HCT116 (cell line): ENCODE measurements around the gene AP1G1. TPM values are rescaled to one million over a fixed set of nuclear protein-coding genes. Genes with fewer than 3 reads are reported as not detected.

ENCODE experiments used
- ATAC-seq: fragments of 200-7000 bp; cut with Tn5 transposase; 2 replicates; pipeline ENCODE4 v1.9.1; 2020; ENCODE audit warnings: mild to moderate bottlenecking, moderate library complexity
- BruUV-seq: library from RNA; stranded (reverse); fragments of 400-500 nt; replicated peaks from 2 replicates; lab custom pipeline; 2021; lab: Mats Ljungman, UMichigan
- CTCF ChIA-PET: fragments of 300-600 bp; sonication (Branson Sonifier 250); formaldehyde crosslinking; loops from one replicate; lab custom pipeline; 2021; ENCODE audit warnings: antibody characterized with exemption; lab: Charles Lee
- POLR2A ChIA-PET: fragments of 300-600, 350-600 bp; sonication (Branson Sonifier 250); formaldehyde crosslinking; loops from one replicate; lab custom pipeline; 2021; ENCODE audit warnings: antibody characterized with exemption; lab: Charles Lee
- RAD21 ChIA-PET, 2 experiments: fragments of 300-600 bp; sonication (Branson Sonifier 250); formaldehyde crosslinking; loops; one replicate each; lab custom pipeline; 2023; ENCODE audit warnings: low total read pairs in 2 of 2; ENCODE audit not compliant: uncharacterized antibody in 2 of 2, unreplicated experiment in 2 of 2, low non-redundant PET in 1 of 2; lab: Charles Lee
- DNase-seq: peaks from one replicate; pipeline ENCODE4 v3.0.0-alpha.2; 2010; ENCODE audit warnings: low read depth, low spot score
- H2AFZ ChIP-seq: fragments of 200-600 bp; shearing (Covaris generic), sonication (generic); 2 replicates; pipeline ENCODE4 v1.6.1; 2017; ENCODE audit warnings: low read depth, mixed run types, mixed read lengths, antibody characterized with exemption, low read length; ENCODE audit not compliant: poor library complexity, severe bottlenecking
- H3K27ac ChIP-seq: 2 replicates; pipeline ENCODE4 v1.5.1; 2012; ENCODE audit warnings: low read depth, low read length
- H3K27me3 ChIP-seq: fragments of 200-600 bp; sonication (generic); 2 replicates; pipeline ENCODE4 v1.6.1; 2016; ENCODE audit warnings: mixed run types, low read length, mixed read lengths; ENCODE audit not compliant: insufficient read depth
- H3K36me3 ChIP-seq, 2 experiments: fragments of 200-500 bp in 1 of 2; fragments of 200-600 bp in 1 of 2; sonication (Bioruptor generic) in 1 of 2; sonication (generic) in 1 of 2; 2 replicates each; pipeline versions ENCODE4 v1.5.1 to v1.6.1; 2014 to 2016; ENCODE audit warnings: low read length in 2 of 2, inconsistent platforms in 1 of 2, mixed read lengths in 1 of 2, mixed run types in 1 of 2; ENCODE audit not compliant: insufficient read depth in 2 of 2, control insufficient read depth in 1 of 2
- H3K4me1 ChIP-seq, 2 experiments: fragments of 200-600 bp in 1 of 2; sonication (generic) in 1 of 2; 2 replicates each; pipeline versions ENCODE4 v1.5.1 to v1.6.1; 2012 to 2017; ENCODE audit warnings: low read length in 2 of 2, inconsistent platforms in 1 of 2, mild to moderate bottlenecking in 1 of 2, mixed read lengths in 1 of 2, mixed run types in 1 of 2, moderate library complexity in 1 of 2; ENCODE audit not compliant: insufficient read depth in 2 of 2, control insufficient read depth in 1 of 2
- H3K4me2 ChIP-seq: fragments of 200-600 bp; sonication (generic); 2 replicates; pipeline ENCODE4 v1.6.1; 2017; ENCODE audit warnings: mixed run types, low read length, mixed read lengths
- H3K4me3 ChIP-seq, 2 experiments: fragments of 200-600 bp in 1 of 2; sonication (generic) in 1 of 2; replicated peaks in 1 of 2; 2 replicates each; pipeline ENCODE4 v1.5.1; 2011 to 2016; ENCODE audit warnings: low read length in 2 of 2, control low read depth in 1 of 2, low read depth in 1 of 2, mild to moderate bottlenecking in 1 of 2, mixed read lengths in 1 of 2, mixed run types in 1 of 2
- H3K79me2 ChIP-seq: fragments of 200-600 bp; sonication (generic); 2 replicates; pipeline ENCODE4 v1.6.1; 2017; ENCODE audit warnings: mild to moderate bottlenecking, mixed run types, low read length, moderate library complexity, mixed read lengths; ENCODE audit not compliant: insufficient read depth
- H3K9ac ChIP-seq: fragments of 200-600 bp; sonication (generic); 2 replicates; pipeline ENCODE4 v1.6.1; 2016; ENCODE audit warnings: low read length, mixed read lengths
- H3K9me2 ChIP-seq: fragments of 200-600 bp; sonication (generic), shearing (Covaris generic); 2 replicates; pipeline ENCODE4 v1.6.1; 2017; ENCODE audit warnings: mixed run types, mild to moderate bottlenecking, moderate library complexity; ENCODE audit not compliant: insufficient read depth
- H3K9me3 ChIP-seq, 2 experiments: fragments of 200-500 bp in 1 of 2; fragments of 200-600 bp in 1 of 2; sonication (Bioruptor generic) in 1 of 2; sonication (generic) in 1 of 2; 2 replicates each; pipeline ENCODE4 v1.6.1; 2014 to 2017; ENCODE audit warnings: low read length in 2 of 2, mixed read lengths in 2 of 2, inconsistent platforms in 1 of 2, low read depth in 1 of 2, mild to moderate bottlenecking in 1 of 2, mixed run types in 1 of 2, moderate library complexity in 1 of 2; ENCODE audit not compliant: control insufficient read depth in 1 of 2, insufficient read depth in 1 of 2
- H4K20me1 ChIP-seq: fragments of 200-600 bp; sonication (generic), shearing (Covaris generic); 2 replicates; pipeline ENCODE4 v1.6.1; 2017; ENCODE audit warnings: mixed run types, mild to moderate bottlenecking, moderate library complexity; ENCODE audit not compliant: insufficient read depth
- ELF1 ChIP-seq: IDR thresholded peaks from 2 replicates; pipeline ENCODE4 v1.6.1; 2012; ENCODE audit warnings: low read depth, borderline replicate concordance
- FOSL1 ChIP-seq: IDR thresholded peaks from 2 replicates; pipeline ENCODE4 v1.6.1; 2012; ENCODE audit warnings: low read depth
- POLR2A ChIP-seq: IDR thresholded peaks from 2 replicates; pipeline ENCODE4 v1.7.0; 2011; ENCODE audit warnings: borderline replicate concordance; ENCODE audit not compliant: insufficient read depth, insufficient read length; ENCODE audit errors: extremely low read depth
- POLR2AphosphoS5 ChIP-seq: IDR thresholded peaks from 2 replicates; pipeline ENCODE4 v1.6.1; 2011; ENCODE audit warnings: mild to moderate bottlenecking, low read depth, low read length, moderate library complexity
- RAD21 ChIP-seq: IDR thresholded peaks from 2 replicates; pipeline ENCODE4 v1.6.1; 2012; ENCODE audit warnings: low read depth, mild to moderate bottlenecking
- SIN3A ChIP-seq: IDR thresholded peaks from 2 replicates; pipeline ENCODE4 v1.6.1; 2012; ENCODE audit warnings: low read depth
- SP1 ChIP-seq: IDR thresholded peaks from 2 replicates; pipeline ENCODE4 v1.6.1; 2012; ENCODE audit warnings: low read depth
- SRF ChIP-seq: IDR thresholded peaks from 2 replicates; pipeline ENCODE4 v1.6.1; 2012; ENCODE audit warnings: low read depth
- YY1 ChIP-seq: IDR thresholded peaks from 2 replicates; pipeline ENCODE4 v1.6.1; 2011; ENCODE audit warnings: low read length, low read depth, moderate library complexity, mild to moderate bottlenecking; ENCODE audit not compliant: insufficient replicate concordance; ENCODE audit errors: extremely low read depth
- ZNF274 ChIP-seq: fragments of 200-500 bp; sonication (Bioruptor generic); IDR thresholded peaks from 2 replicates; pipeline ENCODE4 v1.6.1; 2014; ENCODE audit warnings: mild to moderate bottlenecking, low read depth, low read length, inconsistent platforms
- intact Hi-C: fragments of 100-400 bp; cut with micrococcal nuclease; formaldehyde crosslinking; loops from 2 replicates; pipeline ENCODE4 v1.10.0; 2022
- total RNA-seq: library from RNA; stranded (reverse); gene quantifications from one replicate; pipeline ENCODE4 v1.2.1, GENCODE V29; 2021; ENCODE audit not compliant: unreplicated experiment
- TF ChIP-seq, protein P1 (sequence below), 3 experiments: fragments of 200-600 bp in 1 of 3; sonication (generic) in 1 of 3; IDR thresholded peaks in 2 of 3; conservative IDR thresholded peaks in 1 of 3; 2 replicates each; pipeline ENCODE4 v1.5.1; 2012 to 2017; ENCODE audit warnings: low read depth in 2 of 3, low read length in 2 of 3, antibody characterized with exemption in 1 of 3, borderline replicate concordance in 1 of 3, control low read depth in 1 of 3, mild to moderate bottlenecking in 1 of 3, mixed read lengths in 1 of 3, mixed run types in 1 of 3, moderate library complexity in 1 of 3; ENCODE audit not compliant: insufficient read depth in 1 of 3
- TF ChIP-seq, protein P2 (sequence below): IDR thresholded peaks from 2 replicates; pipeline ENCODE4 v1.6.1; 2012; ENCODE audit warnings: low read depth
- TF ChIP-seq, protein P3 (sequence below): IDR thresholded peaks from 2 replicates; pipeline ENCODE4 v1.6.1; 2012
- TF ChIP-seq, protein P4 (sequence below): IDR thresholded peaks from 2 replicates; pipeline ENCODE4 v1.6.1; 2012

AP1G1 gene
- total RNA-seq, 1 experiment from 2014 or later: 70.2 TPM

DNA sequence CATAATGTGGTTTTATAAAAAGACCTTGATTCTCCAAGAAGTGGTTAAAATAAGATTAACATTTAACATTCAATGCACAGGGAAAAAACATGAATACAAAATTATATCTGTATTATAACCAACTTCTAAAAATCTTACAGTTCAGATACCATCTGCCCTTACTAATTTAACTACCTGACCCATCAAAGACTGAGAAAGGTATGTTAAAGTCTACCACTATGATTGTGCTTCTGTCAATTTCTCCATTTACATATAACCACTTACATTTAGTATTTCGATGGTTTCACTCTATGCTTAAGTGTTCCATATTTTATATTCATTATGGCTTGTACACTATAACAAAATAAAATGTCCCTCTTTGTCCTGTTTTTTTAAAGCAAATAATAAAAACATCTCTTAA is 14.6 kb downstream of the AP1G1 start:
- Histone ChIP-seq H3K4me1 (no peaks in the 10 kb centered on the region), H3K4me2 (no peak overlapping the region), H3K36me3 (peaks cover 2 to 5% of the 10 kb centered on the region in 2 experiments; a peak in 1 of 4 replicates), H3K4me3 (no peak overlapping the region), H2AFZ (no peak overlapping the region), H3K9me3 (no peaks in the 10 kb centered on the region), H3K9ac (no peak overlapping the region), H4K20me1 (no peaks in the 10 kb centered on the region), H3K27ac (no peak overlapping the region), H3K79me2 (peaks cover 99% of the 10 kb centered on the region), H3K9me2 (no peaks in the 10 kb centered on the region), H3K27me3 (no peaks in the 10 kb centered on the region)
- no peak for ATAC-seq
- intact Hi-C loops: no loop called here
- POLR2A ChIA-PET: interaction anchor here (0.9 kb wide), 1 partner anchor 15 kb away, joined by 3 read pairs; the partner anchor contains the start of gene AP1G1
- TF ChIP-seq ZNF274 (no peak), POLR2A (no peak), SRF (no peak), POLR2AphosphoS5 (no peak), ELF1 (no peak), FOSL1 (no peak), SIN3A (no peak), SP1 (no peak), RAD21 (no peak), YY1 (no peak)
- TF ChIP-seq, protein P1, sequence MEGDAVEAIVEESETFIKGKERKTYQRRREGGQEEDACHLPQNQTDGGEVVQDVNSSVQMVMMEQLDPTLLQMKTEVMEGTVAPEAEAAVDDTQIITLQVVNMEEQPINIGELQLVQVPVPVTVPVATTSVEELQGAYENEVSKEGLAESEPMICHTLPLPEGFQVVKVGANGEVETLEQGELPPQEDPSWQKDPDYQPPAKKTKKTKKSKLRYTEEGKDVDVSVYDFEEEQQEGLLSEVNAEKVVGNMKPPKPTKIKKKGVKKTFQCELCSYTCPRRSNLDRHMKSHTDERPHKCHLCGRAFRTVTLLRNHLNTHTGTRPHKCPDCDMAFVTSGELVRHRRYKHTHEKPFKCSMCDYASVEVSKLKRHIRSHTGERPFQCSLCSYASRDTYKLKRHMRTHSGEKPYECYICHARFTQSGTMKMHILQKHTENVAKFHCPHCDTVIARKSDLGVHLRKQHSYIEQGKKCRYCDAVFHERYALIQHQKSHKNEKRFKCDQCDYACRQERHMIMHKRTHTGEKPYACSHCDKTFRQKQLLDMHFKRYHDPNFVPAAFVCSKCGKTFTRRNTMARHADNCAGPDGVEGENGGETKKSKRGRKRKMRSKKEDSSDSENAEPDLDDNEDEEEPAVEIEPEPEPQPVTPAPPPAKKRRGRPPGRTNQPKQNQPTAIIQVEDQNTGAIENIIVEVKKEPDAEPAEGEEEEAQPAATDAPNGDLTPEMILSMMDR (IDR thresholded peaks at IDR 0.05 in 2 of 3, conservative IDR thresholded peaks at IDR 0.05 in 1 of 3; ENCODE audit: borderline replicate concordance in 1 of 3, insufficient read depth in 1 of 3, low read depth in 2 of 3, low read length in 2 of 3): no peak
- TF ChIP-seq, protein P2, sequence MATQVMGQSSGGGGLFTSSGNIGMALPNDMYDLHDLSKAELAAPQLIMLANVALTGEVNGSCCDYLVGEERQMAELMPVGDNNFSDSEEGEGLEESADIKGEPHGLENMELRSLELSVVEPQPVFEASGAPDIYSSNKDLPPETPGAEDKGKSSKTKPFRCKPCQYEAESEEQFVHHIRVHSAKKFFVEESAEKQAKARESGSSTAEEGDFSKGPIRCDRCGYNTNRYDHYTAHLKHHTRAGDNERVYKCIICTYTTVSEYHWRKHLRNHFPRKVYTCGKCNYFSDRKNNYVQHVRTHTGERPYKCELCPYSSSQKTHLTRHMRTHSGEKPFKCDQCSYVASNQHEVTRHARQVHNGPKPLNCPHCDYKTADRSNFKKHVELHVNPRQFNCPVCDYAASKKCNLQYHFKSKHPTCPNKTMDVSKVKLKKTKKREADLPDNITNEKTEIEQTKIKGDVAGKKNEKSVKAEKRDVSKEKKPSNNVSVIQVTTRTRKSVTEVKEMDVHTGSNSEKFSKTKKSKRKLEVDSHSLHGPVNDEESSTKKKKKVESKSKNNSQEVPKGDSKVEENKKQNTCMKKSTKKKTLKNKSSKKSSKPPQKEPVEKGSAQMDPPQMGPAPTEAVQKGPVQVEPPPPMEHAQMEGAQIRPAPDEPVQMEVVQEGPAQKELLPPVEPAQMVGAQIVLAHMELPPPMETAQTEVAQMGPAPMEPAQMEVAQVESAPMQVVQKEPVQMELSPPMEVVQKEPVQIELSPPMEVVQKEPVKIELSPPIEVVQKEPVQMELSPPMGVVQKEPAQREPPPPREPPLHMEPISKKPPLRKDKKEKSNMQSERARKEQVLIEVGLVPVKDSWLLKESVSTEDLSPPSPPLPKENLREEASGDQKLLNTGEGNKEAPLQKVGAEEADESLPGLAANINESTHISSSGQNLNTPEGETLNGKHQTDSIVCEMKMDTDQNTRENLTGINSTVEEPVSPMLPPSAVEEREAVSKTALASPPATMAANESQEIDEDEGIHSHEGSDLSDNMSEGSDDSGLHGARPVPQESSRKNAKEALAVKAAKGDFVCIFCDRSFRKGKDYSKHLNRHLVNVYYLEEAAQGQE: no peak
- TF ChIP-seq, protein P3, sequence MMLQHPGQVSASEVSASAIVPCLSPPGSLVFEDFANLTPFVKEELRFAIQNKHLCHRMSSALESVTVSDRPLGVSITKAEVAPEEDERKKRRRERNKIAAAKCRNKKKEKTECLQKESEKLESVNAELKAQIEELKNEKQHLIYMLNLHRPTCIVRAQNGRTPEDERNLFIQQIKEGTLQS: no peak
- TF ChIP-seq, protein P4, sequence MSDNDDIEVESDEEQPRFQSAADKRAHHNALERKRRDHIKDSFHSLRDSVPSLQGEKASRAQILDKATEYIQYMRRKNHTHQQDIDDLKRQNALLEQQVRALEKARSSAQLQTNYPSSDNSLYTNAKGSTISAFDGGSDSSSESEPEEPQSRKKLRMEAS: no peak
- CTCF ChIA-PET: no interaction called here
- BruUV-seq: no TSS peak
- no peak for DNase-seq
- RAD21 ChIA-PET: no interaction called here
